Immature natural killer cell (primary cell): ENCODE data around the gene CHRNG. TPM values are rescaled to one million over a fixed set of nuclear protein-coding genes. Genes with fewer than 3 reads are reported as not detected.

Experiments used
- DNase-seq, 3 donors: peaks; one replicate each; pipeline ENCODE4 v3.0.0; 2022; ENCODE audit warnings: mixed read lengths in 1 of 3
- H3K27ac Mint-ChIP-seq, 6 donors: one replicate each; pipeline ENCODE4 v1.8.0; 2020; ENCODE audit warnings: mixed read lengths in 6 of 6, mild to moderate bottlenecking in 5 of 6, inconsistent platforms in 4 of 6, moderate library complexity in 3 of 6
- H3K27me3 Mint-ChIP-seq, 3 donors: one replicate each; pipeline ENCODE4 v1.8.0; 2020 to 2021; ENCODE audit warnings: low read depth in 3 of 3, mild to moderate bottlenecking in 3 of 3, mixed read lengths in 3 of 3, moderate library complexity in 3 of 3, inconsistent platforms in 1 of 3
- H3K36me3 Mint-ChIP-seq, 3 donors: one replicate each; pipeline ENCODE4 v1.8.0; 2020; ENCODE audit warnings: mixed read lengths in 3 of 3, inconsistent platforms in 2 of 3, mild to moderate bottlenecking in 2 of 3
- H3K4me1 Mint-ChIP-seq, 2 donors: one replicate each; pipeline ENCODE4 v1.8.0; 2020; ENCODE audit warnings: inconsistent platforms in 2 of 2, mild to moderate bottlenecking in 2 of 2, mixed read lengths in 2 of 2, moderate library complexity in 1 of 2
- H3K4me3 Mint-ChIP-seq, 5 donors: one replicate each; pipeline ENCODE4 v1.8.0; 2020; ENCODE audit warnings: mild to moderate bottlenecking in 5 of 5, mixed read lengths in 5 of 5, inconsistent platforms in 3 of 5, moderate library complexity in 3 of 5
- H3K9me3 Mint-ChIP-seq, 6 donors: one replicate each; pipeline ENCODE4 v1.8.0; 2020; ENCODE audit warnings: mild to moderate bottlenecking in 6 of 6, mixed read lengths in 6 of 6, inconsistent platforms in 4 of 6, moderate library complexity in 3 of 6
- polyA plus RNA-seq, 3 donors: library from polyadenylated mRNA; unstranded; fragments of 300-500 nt; fragmentation: Illumina TruSeq; gene quantifications; one replicate each; pipeline ENCODE4 v1.2.3, GENCODE V29; 2021

CHRNG gene
- polyA plus RNA-seq, 3 donors from 2014 or later, result not detected

- no peak for DNase-seq
- Mint-ChIP-seq H3K4me3 (no peak overlapping the region), H3K27ac (no peak overlapping the region), H3K36me3 (no peaks in the 10 kb centered on the region), H3K4me1 (peaks cover 0 to 3% of the 10 kb centered on the region in 2 donors), H3K27me3 (peaks cover 7 to 9% (median 7%) of the 10 kb centered on the region in 3 donors), H3K9me3 (peaks cover 0 to 3% (median 0%) of the 10 kb centered on the region in 6 donors)
These were observed 38.1 kb upstream of the CHRNG start for GRCh38 chr2:232501331-232501771.

GRCh38 chr2:232501794-232502390 is 37.6 kb upstream of the CHRNG start:
- no peak overlapping the region for H3K27ac Mint-ChIP-seq
- DNase-seq, result no peak
- no peak overlapping the region for H3K4me3 Mint-ChIP-seq
- peaks cover 0 to 3% (median 0%) of the 10 kb centered on the region in 6 donors for H3K9me3 Mint-ChIP-seq
- H3K27me3 Mint-ChIP-seq, result peaks cover 7 to 9% (median 8%) of the 10 kb centered on the region in 3 donors
- H3K4me1 Mint-ChIP-seq, result peaks cover 0 to 3% of the 10 kb centered on the region in 2 donors
- H3K36me3 Mint-ChIP-seq, result no peaks in the 10 kb centered on the region

- H3K4me1 Mint-ChIP-seq, result peaks cover 0 to 3% of the 10 kb centered on the region in 2 donors
- no peaks in the 10 kb centered on the region for H3K36me3 Mint-ChIP-seq
- peaks cover 7 to 9% (median 8%) of the 10 kb centered on the region in 3 donors for H3K27me3 Mint-ChIP-seq
- peak overlapping the region in 1 of 6 donors; percentile 28 for H3K27ac Mint-ChIP-seq
- peak in 1 of 3 donors; percentile 7 for DNase-seq
- peak overlapping the region in 1 of 5 donors; percentile 41 for H3K4me3 Mint-ChIP-seq
- H3K9me3 Mint-ChIP-seq, result peaks cover 0 to 3% (median 0%) of the 10 kb centered on the region in 6 donors
These were observed 37.0 kb upstream of the CHRNG start for GRCh38 chr2:232502511-232502910.

GRCh38 chr2:232502911-232503808 is 36.3 kb upstream of the CHRNG start:
- no peak overlapping the region for H3K27ac Mint-ChIP-seq
- H3K4me1 Mint-ChIP-seq, result peaks cover 0 to 3% of the 10 kb centered on the region in 2 donors
- peaks cover 7 to 9% (median 8%) of the 10 kb centered on the region in 3 donors for H3K27me3 Mint-ChIP-seq
- no peaks in the 10 kb centered on the region for H3K36me3 Mint-ChIP-seq
- peak overlapping the region in 2 of 5 donors; percentile 24 to 30 for H3K4me3 Mint-ChIP-seq
- peak; percentile 31 to 39 (median 35) for DNase-seq
- peaks cover 0 to 3% (median 0%) of the 10 kb centered on the region in 6 donors for H3K9me3 Mint-ChIP-seq

GRCh38 chr2:232503809-232504323 is 35.6 kb upstream of the CHRNG start:
- Mint-ChIP-seq H3K4me3 (peak overlapping the region in 2 of 5 donors; percentile 25 to 30), H3K27ac (peak overlapping the region in 1 of 6 donors; percentile 25), H3K36me3 (no peaks in the 10 kb centered on the region), H3K4me1 (peaks cover 0 to 3% of the 10 kb centered on the region in 2 donors), H3K27me3 (peaks cover 7 to 10% (median 8%) of the 10 kb centered on the region in 3 donors), H3K9me3 (peaks cover 0 to 3% (median 0%) of the 10 kb centered on the region in 6 donors)
- no peak for DNase-seq

- Mint-ChIP-seq H3K27me3 (peaks cover 5 to 11% (median 10%) of the 10 kb centered on the region in 3 donors), H3K4me1 (peaks cover 0 to 3% of the 10 kb centered on the region in 2 donors), H3K27ac (peak overlapping the region in 1 of 6 donors; percentile 25), H3K36me3 (no peaks in the 10 kb centered on the region), H3K4me3 (peak overlapping the region in 1 of 5 donors; percentile 38), H3K9me3 (peaks cover 0 to 3% (median 0%) of the 10 kb centered on the region in 6 donors)
- no peak for DNase-seq
These were observed 35.1 kb upstream of the CHRNG start for GRCh38 chr2:232504438-232504837.

- peaks cover 5 to 13% (median 10%) of the 10 kb centered on the region in 3 donors for H3K27me3 Mint-ChIP-seq
These were observed 33.6 kb upstream of the CHRNG start for GRCh38 chr2:232505856-232506255.

GRCh38 chr2:232506709-232507108 is 32.8 kb upstream of the CHRNG start:
- Mint-ChIP-seq H3K9me3 (peaks cover 0 to 3% (median 0%) of the 10 kb centered on the region in 6 donors), H3K27me3 (peaks cover 5 to 13% (median 10%) of the 10 kb centered on the region in 3 donors), H3K36me3 (no peaks in the 10 kb centered on the region), H3K4me3 (no peak overlapping the region), H3K4me1 (peaks cover 0 to 3% of the 10 kb centered on the region in 2 donors), H3K27ac (no peak overlapping the region)
- no peak for DNase-seq

More at GRCh38 chr2:232505856-232506255, 33.6 kb upstream of the CHRNG start:
- Mint-ChIP-seq H3K27ac (no peak overlapping the region), H3K36me3 (no peaks in the 10 kb centered on the region), H3K9me3 (peaks cover 0 to 3% (median 0%) of the 10 kb centered on the region in 6 donors), H3K4me3 (no peak overlapping the region), H3K4me1 (peaks cover 0 to 3% of the 10 kb centered on the region in 2 donors)
- DNase-seq, result no peak

- H3K36me3 Mint-ChIP-seq, result no peaks in the 10 kb centered on the region
- peaks cover 5 to 13% (median 6%) of the 10 kb centered on the region in 3 donors for H3K27me3 Mint-ChIP-seq
- H3K27ac Mint-ChIP-seq, result no peak overlapping the region
- no peak for DNase-seq
- peaks cover 0 to 3% (median 0%) of the 10 kb centered on the region in 6 donors for H3K9me3 Mint-ChIP-seq
- no peak overlapping the region for H3K4me3 Mint-ChIP-seq
- H3K4me1 Mint-ChIP-seq, result peaks cover 0 to 2% of the 10 kb centered on the region in 2 donors
These were observed 31.2 kb upstream of the CHRNG start for GRCh38 chr2:232508251-232508650.

- H3K36me3 Mint-ChIP-seq, result no peaks in the 10 kb centered on the region
- no peak for DNase-seq
- H3K4me3 Mint-ChIP-seq, result no peak overlapping the region
- H3K9me3 Mint-ChIP-seq, result no peaks in the 10 kb centered on the region
- H3K27ac Mint-ChIP-seq, result no peak overlapping the region
- no peaks in the 10 kb centered on the region for H3K4me1 Mint-ChIP-seq
- peaks cover 1 to 5% (median 3%) of the 10 kb centered on the region in 3 donors for H3K27me3 Mint-ChIP-seq
These were observed 28.1 kb upstream of the CHRNG start for GRCh38 chr2:232511336-232511890.

GRCh38 chr2:232512602-232513001 is 26.9 kb upstream of the CHRNG start:
- Mint-ChIP-seq H3K27me3 (peaks cover 1 to 5% (median 5%) of the 10 kb centered on the region in 3 donors), H3K4me3 (no peak overlapping the region), H3K36me3 (no peaks in the 10 kb centered on the region), H3K27ac (no peak overlapping the region), H3K4me1 (no peaks in the 10 kb centered on the region), H3K9me3 (no peaks in the 10 kb centered on the region)
- no peak for DNase-seq

- Mint-ChIP-seq H3K27me3 (peaks cover 1 to 5% (median 5%) of the 10 kb centered on the region in 3 donors), H3K36me3 (peaks cover 0 to under 1% (median 0%) of the 10 kb centered on the region in 3 donors), H3K4me3 (no peak overlapping the region), H3K9me3 (no peaks in the 10 kb centered on the region), H3K27ac (no peak overlapping the region), H3K4me1 (no peaks in the 10 kb centered on the region)
- DNase-seq, result no peak
These were observed 26.1 kb upstream of the CHRNG start for GRCh38 chr2:232513353-232513752.

GRCh38 chr2:232515639-232516038 is 23.9 kb upstream of the CHRNG start:
- Mint-ChIP-seq H3K36me3 (peaks cover 0 to 3% (median 0%) of the 10 kb centered on the region in 3 donors), H3K4me1 (no peaks in the 10 kb centered on the region), H3K27ac (no peak overlapping the region), H3K4me3 (no peak overlapping the region), H3K9me3 (no peaks in the 10 kb centered on the region), H3K27me3 (peaks cover 0 to 3% (median 1%) of the 10 kb centered on the region in 3 donors)
- no peak for DNase-seq
